K562 (cell line): ENCODE measurements around the gene RNF31. TPM values are rescaled to one million over a fixed set of nuclear protein-coding genes. Genes with fewer than 3 reads are reported as not detected.

Source experiments
- ARID3B ChIP-seq: fragments of 250-450 bp; sonication (Bioruptor Pico); IDR thresholded peaks from 2 replicates; pipeline ENCODE4 v1.4.0; 2020; ENCODE audit warnings: borderline replicate concordance
- ATF2 ChIP-seq: sonication (generic); formaldehyde crosslinking; IDR thresholded peaks from 2 replicates; pipeline ENCODE4 v1.8.1; 2022; ENCODE audit warnings: missing genetic modification reagents
- BMI1 ChIP-seq: fragments of 150-350 bp; IDR thresholded peaks from 2 replicates; pipeline ENCODE4 v1.6.1; 2014; ENCODE audit warnings: low read length
- CAMTA2 ChIP-seq: fragments of 250-450 bp; sonication (Bioruptor Pico); conservative IDR thresholded peaks from 2 replicates; pipeline ENCODE4 v1.5.1; 2022
- E2F3 ChIP-seq: fragments of 250-450 bp; sonication (Bioruptor Pico); IDR thresholded peaks from 2 replicates; pipeline ENCODE4 v1.4.0; 2020; ENCODE audit warnings: mild to moderate bottlenecking
- ELK3 ChIP-seq: fragments of 450-650 bp; formaldehyde crosslinking; IDR thresholded peaks from 2 replicates; pipeline ENCODE4 v1.4.0; 2020; ENCODE audit warnings: mild to moderate bottlenecking
- HMG20B ChIP-seq: fragments of 250-450 bp; sonication (Bioruptor Pico); IDR thresholded peaks from 2 replicates; pipeline ENCODE4 v1.5.0; 2021; ENCODE audit warnings: mild to moderate bottlenecking
- HMGN3 ChIP-seq: IDR thresholded peaks from 2 replicates; pipeline ENCODE4 v1.6.1; 2011; ENCODE audit warnings: borderline replicate concordance, low read depth, mild to moderate bottlenecking, mixed read lengths, low read length; ENCODE audit not compliant: insufficient read length; ENCODE audit errors: extremely low read depth
- JUNB ChIP-seq: fragments of 450-650 bp; formaldehyde crosslinking; conservative IDR thresholded peaks from 2 replicates; pipeline ENCODE4 v1.4.0; 2020; ENCODE audit warnings: mild to moderate bottlenecking
- MCM5 ChIP-seq: fragments of 450-650 bp; IDR thresholded peaks from 2 replicates; pipeline ENCODE4 v1.6.1; 2016; ENCODE audit warnings: low read depth
- NFYB ChIP-seq: IDR thresholded peaks from 2 replicates; pipeline ENCODE4 v1.6.1; 2011; ENCODE audit warnings: mild to moderate bottlenecking, moderate library complexity; ENCODE audit not compliant: insufficient read length; ENCODE audit errors: extremely low read depth
- OTX1 ChIP-seq: fragments of 450-650 bp; formaldehyde crosslinking; IDR thresholded peaks from 2 replicates; pipeline ENCODE4 v1.4.0; 2022; ENCODE audit warnings: mild to moderate bottlenecking
- PHTF2 ChIP-seq: fragments of 250-450 bp; sonication (Bioruptor Pico); IDR thresholded peaks from 2 replicates; pipeline ENCODE4 v1.5.0; 2021; ENCODE audit warnings: mild to moderate bottlenecking
- RBM15 ChIP-seq: fragments of 200-400 bp; formaldehyde crosslinking; IDR thresholded peaks from 2 replicates; pipeline ENCODE4 v1.6.1; 2018; ENCODE audit warnings: mild to moderate bottlenecking, low read length, moderate library complexity; ENCODE audit not compliant: insufficient read depth
- RCOR1 ChIP-seq, 2 experiments: IDR thresholded peaks; 2 replicates each; pipeline ENCODE4 v1.6.1; 2012; ENCODE audit warnings: low read depth in 2 of 2, low read length in 2 of 2, borderline replicate concordance in 1 of 2, improper control_type of control experiment in 1 of 2
- SMARCC2 ChIP-seq: fragments of 450-650 bp; IDR thresholded peaks from 2 replicates; pipeline ENCODE4 v1.6.1; 2017; ENCODE audit warnings: antibody characterized with exemption, moderate library complexity, mild to moderate bottlenecking, low read depth
- SNAPC5 ChIP-seq: fragments of 250-450 bp; sonication (Bioruptor Pico); IDR thresholded peaks from 2 replicates; pipeline ENCODE4 v1.8.0; 2021; ENCODE audit warnings: moderate library complexity, mild to moderate bottlenecking, inconsistent platforms
- SOX6 ChIP-seq: fragments of 450-650 bp; IDR thresholded peaks from 2 replicates; pipeline ENCODE4 v1.6.1; 2014; ENCODE audit warnings: mild to moderate bottlenecking
- TCF15 ChIP-seq: fragments of 250-450 bp; sonication (Bioruptor Pico); IDR thresholded peaks from 2 replicates; pipeline ENCODE4 v1.8.0; 2022; ENCODE audit warnings: moderate library complexity, mild to moderate bottlenecking, inconsistent platforms
- TRIM28 ChIP-seq: fragments of 450-650 bp; IDR thresholded peaks from 2 replicates; pipeline ENCODE4 v1.6.1; 2017
- ZFP91 ChIP-seq: sonication (generic); formaldehyde crosslinking; IDR thresholded peaks from 2 replicates; pipeline ENCODE4 v1.8.0; 2022; ENCODE audit warnings: mild to moderate bottlenecking, missing genetic modification reagents
- ZNF24 ChIP-seq: fragments of 450-650 bp; IDR thresholded peaks from 2 replicates; pipeline ENCODE4 v1.6.1; 2016
- ZNF764 ChIP-seq: fragments of 250-450 bp; sonication (Bioruptor Pico); IDR thresholded peaks from 2 replicates; pipeline ENCODE4 v1.4.0; 2020; ENCODE audit warnings: low read depth, mild to moderate bottlenecking, moderate library complexity
- polyA plus RNA-seq, 8 experiments: library from polyadenylated mRNA; depleted of rRNA in 4 of 8; stranded (reverse) in 5 of 8; unstranded in 3 of 8; fragments of >200 nt; fragmentation: Nextera tagmentation in 2 of 8; fragmentation: Illumina TruSeq in 1 of 8; extraction: Ambion mirVana in 2 of 8; extraction: Trizol in 1 of 8; gene quantifications; 2 replicates each; pipeline versions ENCODE4 v1.2.1 to v1.2.3, GENCODE V29; 2011 to 2014; ENCODE audit warnings: inconsistent platforms in 1 of 8, missing spikeins in 1 of 8
- total RNA-seq, 7 experiments: library from RNA; depleted of rRNA in 6 of 7; stranded (reverse); fragments of >200 nt in 6 of 7; fragmentation: Illumina TruSeq in 2 of 7; extraction: Trizol in 2 of 7; gene quantifications; 2 replicates each; pipeline versions ENCODE4 v1.2.1 to v1.2.3, GENCODE V29; 2011 to 2021; ENCODE audit warnings: low replicate concordance in 1 of 7

RNF31 gene
- total and polyA plus RNA-seq, 9 of the 15 experiments (the other 6 are each of a cell fraction or from before 2014, with no cell fraction given), result 3.1 to 47.6 (median 19.1) TPM

GRCh38 chr14:24195186-24196070 is 48.1 kb downstream of the RNF31 start, which contains the start of gene TM9SF1 (continued):
- TF ChIP-seq RBM15, result no peak
- TF ChIP-seq CAMTA2 (CRISPR knock-in tag), result no peak
- no peak for TF ChIP-seq HMG20B
- TF ChIP-seq ZFP91 (CRISPR knock-in tag), result no peak
- no peak for TF ChIP-seq ELK3 (CRISPR knock-in tag)
- TF ChIP-seq SOX6, result 0 out of 2 replicates have a peak, but pooled peaks have one; percentile 6
- no peak for TF ChIP-seq MCM5
- peak; percentile 23 for TF ChIP-seq HMGN3
- TF ChIP-seq E2F3 (CRISPR knock-in tag), result peak; percentile 75
- TF ChIP-seq SMARCC2, result no peak
- TF ChIP-seq ZNF24, result no peak
- no peak for TF ChIP-seq OTX1
- no peak for TF ChIP-seq SNAPC5 (CRISPR knock-in tag)
- no peak for TF ChIP-seq RCOR1 (IDR thresholded peaks at IDR 0.05; ENCODE audit: borderline replicate concordance in 1 of 2, low read depth in 2 of 2, low read length in 2 of 2)
- TF ChIP-seq ARID3B (CRISPR knock-in tag), result no peak
- TF ChIP-seq PHTF2 (CRISPR knock-in tag), result no peak
- no peak for TF ChIP-seq NFYB
- no peak for TF ChIP-seq TCF15 (CRISPR knock-in tag)
- TF ChIP-seq TRIM28, result no peak
- no peak for TF ChIP-seq JUNB
- TF ChIP-seq BMI1, result peak; percentile 54; the same call in 1 of the 2 replicates
- no peak for TF ChIP-seq ZNF764 (CRISPR knock-in tag)
- TF ChIP-seq ATF2, result no peak
